Measurements from ENCODE around the gene ZNF664.

DNA sequence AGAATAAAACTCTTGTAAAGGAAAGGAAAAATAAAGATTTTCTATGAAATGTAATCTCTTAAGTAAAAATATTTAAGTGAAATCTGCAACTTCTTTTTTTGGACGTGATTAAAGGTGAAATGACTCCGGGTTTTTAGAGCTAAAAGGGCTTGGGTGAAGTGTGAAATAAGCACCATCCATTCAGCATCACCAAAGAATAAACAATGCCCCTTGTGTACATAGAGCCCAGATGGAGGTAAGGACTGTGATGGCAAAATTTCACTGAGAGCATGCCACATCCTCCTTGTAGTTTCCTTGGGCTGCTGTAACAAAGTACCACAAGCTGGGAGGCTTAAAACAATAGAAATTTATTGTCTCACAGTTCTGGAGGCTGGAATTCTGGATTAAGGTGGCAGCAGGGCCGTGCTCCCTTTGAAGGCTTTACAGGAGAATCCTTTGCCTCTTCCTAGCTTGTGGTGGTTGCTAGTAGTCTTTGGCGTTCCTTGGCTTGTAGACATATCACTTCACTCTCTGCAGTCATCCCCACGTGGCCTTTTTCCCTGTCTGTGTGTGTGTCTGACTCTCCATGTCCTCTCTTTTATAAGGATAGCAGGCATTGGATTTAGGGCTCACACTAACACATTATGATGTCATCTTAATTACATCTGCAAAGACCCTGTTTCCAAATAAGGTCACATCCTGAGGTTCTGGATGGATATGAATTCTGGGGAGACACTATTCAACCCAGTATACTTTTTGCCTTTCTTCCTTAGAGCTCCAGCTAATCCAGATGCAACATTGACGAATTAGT, 24.2 kb downstream of the ZNF664 start:
- TF ChIP-seq, protein P1, sequence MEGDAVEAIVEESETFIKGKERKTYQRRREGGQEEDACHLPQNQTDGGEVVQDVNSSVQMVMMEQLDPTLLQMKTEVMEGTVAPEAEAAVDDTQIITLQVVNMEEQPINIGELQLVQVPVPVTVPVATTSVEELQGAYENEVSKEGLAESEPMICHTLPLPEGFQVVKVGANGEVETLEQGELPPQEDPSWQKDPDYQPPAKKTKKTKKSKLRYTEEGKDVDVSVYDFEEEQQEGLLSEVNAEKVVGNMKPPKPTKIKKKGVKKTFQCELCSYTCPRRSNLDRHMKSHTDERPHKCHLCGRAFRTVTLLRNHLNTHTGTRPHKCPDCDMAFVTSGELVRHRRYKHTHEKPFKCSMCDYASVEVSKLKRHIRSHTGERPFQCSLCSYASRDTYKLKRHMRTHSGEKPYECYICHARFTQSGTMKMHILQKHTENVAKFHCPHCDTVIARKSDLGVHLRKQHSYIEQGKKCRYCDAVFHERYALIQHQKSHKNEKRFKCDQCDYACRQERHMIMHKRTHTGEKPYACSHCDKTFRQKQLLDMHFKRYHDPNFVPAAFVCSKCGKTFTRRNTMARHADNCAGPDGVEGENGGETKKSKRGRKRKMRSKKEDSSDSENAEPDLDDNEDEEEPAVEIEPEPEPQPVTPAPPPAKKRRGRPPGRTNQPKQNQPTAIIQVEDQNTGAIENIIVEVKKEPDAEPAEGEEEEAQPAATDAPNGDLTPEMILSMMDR (IDR thresholded peaks at IDR 0.05) = no peak
- TF ChIP-seq POLR2AphosphoS5 (IDR thresholded peaks at IDR 0.05) = no peak
- TF ChIP-seq POLR2A (IDR thresholded peaks at IDR 0.05) = no peak
- no peak for TF ChIP-seq EP300 (IDR thresholded peaks at IDR 0.05)

Measured in upper lobe of left lung (tissue), 4 donors.